GM21515 (cell line): ENCODE data around the gene TIPARP.

Experiments
- ATAC-seq: cut with Tn5 transposase; IDR thresholded peaks from one replicate; pipeline ENCODE4 v1.9.1; 2021; ENCODE audit not compliant: unreplicated experiment

TIPARP gene

DNA sequence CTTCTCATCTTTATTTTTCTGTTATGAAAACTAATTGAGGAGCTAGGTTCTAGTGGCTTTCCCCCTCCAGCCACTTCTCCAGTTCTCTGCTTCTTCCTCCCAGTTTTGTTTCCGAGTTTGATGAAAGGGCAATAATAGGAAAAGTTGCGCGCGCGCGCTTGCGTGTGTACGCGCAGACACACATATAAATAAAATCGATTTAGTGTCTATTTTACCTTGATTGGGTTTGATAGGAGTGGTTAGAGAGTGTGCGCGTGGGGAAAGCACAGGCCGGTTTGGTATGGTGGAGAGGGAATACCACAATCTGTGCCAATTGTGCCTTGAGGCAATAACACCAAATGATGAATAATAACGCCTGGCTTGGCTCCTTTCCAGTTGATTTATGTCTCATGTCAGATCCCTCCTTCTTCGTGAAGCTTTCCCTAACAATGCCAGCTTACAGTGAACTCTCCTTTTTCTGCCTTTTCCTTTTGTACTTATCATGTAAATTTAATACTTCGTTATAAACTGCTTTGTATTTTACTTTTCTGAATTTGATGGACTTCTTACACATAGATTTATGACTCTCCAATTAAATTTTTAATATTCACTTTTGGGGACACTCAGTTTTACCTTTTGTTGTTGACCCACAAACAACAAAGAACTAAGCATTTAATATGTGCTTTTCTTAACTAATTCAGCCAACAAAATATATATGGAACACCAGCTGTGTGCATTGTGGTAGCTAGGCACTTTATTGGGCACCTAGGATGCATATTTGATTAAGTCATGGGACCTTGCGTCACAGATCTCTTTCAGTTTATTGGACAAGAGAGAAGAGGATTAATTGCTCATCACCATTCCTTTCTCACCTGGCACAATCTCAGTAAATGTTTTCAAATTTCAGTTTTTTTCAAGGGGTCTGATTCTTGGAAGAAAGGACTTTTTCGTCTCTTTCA lies 1.7 kb downstream of the TIPARP start:
- ATAC-seq = no peak

DNA sequence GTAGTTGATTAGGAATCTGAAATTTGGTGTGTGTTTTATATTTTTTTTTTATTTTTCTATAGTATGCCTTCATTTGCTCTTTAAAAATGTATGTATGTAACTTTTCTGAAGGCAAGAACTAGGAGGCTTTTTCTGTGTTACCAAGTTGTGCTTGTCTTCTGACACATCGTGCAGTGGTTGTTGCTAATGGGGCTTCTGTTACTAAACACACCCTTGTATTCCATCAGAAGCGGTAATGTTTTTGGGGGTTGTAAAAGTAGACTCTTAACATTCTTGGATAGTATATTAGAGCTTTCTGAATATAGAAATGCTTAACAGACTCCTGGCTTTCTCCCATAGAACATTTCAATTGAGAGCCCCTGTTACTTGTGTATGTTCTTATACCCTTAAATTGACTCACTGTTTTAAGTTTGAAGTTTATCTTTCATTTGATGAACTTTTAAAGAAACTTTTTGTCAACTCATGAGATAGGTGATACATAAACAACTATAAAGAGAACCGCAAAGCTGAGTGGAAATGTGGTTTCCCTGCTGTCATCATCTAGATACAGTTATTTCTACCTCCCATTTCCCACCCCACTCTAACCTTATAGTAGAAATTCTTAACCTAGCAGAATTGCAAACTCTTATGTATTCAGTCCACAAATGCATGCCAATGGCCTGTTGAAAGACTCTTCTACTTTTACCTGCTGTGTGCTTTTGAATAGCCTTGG lies 2.5 kb downstream of the TIPARP start:
- no peak for ATAC-seq

DNA sequence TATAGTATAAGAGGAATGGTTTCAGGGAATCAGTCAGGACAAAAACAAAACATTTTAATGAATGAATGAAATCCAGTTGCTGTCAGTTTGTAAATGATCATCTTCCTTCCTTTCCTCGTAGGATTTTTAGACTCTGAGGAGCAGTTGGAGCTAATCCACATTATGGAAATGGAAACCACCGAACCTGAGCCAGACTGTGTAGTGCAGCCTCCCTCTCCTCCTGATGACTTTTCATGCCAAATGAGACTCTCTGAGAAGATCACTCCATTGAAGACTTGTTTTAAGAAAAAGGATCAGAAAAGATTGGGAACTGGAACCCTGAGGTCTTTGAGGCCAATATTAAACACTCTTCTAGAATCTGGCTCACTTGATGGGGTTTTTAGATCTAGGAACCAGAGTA lies 3.1 kb downstream of the TIPARP start:
- ATAC-seq = no peak

DNA sequence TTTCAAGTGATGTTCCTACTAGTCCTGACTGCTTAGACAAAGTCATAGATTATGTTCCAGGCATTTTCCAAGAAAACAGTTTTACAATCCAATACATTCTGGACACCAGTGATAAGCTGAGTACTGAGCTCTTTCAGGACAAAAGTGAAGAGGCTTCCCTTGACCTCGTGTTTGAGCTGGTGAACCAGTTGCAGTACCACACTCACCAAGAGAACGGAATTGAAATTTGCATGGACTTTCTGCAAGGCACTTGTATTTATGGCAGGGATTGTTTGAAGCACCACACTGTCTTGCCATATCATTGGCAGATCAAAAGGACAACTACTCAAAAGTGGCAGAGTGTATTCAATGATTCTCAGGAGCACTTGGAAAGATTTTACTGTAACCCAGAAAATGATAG lies 3.8 kb downstream of the TIPARP start:
- no peak for ATAC-seq

DNA sequence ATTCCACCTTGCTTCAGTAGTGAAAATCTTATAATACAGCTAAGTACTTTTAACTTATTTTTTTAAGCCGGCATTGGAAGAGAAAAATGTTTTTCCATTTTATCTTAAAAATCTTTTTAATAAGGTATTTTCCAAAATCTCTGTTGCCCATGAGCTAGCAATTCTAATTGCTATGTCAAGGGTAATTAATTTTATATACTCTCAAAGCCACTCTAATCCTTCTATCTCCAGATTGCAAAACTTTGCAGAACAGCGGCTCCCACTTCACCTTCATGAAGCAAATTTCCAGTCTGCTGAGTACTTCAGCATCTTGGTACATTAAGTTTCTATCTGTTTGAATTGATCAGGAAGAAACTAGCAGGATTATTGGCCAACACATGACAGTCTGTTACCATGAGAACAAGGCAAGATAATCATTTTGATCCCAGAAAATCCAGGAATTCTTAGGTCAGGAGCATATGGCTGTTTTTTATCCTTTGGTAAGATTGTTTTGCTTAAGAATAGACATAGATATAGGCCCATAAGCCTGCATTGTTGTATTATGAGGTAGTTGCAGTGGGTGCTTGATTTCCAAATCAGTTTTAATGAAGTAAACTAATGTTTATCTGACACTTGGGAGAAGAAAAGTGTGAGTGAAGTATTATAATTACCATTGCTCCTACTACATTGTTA lies 6.0 kb downstream of the TIPARP start:
- no peak for ATAC-seq

DNA sequence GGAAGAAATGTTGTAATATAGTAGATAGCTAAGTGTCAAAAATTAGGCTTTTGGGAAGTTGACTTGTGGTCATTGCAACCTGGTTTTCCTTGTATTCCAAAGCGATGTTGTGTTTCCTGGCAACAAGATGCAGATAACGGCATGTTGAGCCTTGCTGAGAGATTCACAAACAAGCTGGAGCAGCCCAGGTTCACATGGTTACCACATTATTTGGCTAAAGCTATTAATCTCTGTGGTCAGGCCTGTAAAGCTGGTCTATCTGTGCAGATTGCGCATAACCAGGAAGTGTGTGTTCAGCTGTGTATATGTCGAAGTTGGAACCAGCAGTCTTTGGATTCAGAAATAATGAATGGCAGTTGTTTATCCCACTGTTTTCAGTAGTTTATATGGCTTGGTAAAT lies 6.6 kb downstream of the TIPARP start:
- ATAC-seq = peak; percentile 64

DNA sequence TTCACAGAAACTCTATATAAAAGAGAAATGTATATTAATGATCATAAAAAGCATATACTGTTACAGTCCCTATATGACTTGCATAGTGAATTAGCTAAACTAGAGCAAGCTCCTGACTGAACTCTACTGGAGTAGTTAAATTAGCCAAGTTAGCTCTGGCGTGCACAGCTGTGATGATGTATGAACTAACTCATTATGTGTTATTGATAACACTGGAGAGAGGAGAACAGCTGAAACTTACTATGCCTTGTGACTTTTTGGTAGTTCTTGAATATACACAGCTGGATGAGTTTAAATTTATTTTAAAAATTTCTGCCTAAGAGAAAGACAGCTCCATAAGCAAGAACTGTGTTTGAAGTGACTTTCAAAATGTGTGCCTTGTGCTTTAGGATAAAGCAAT lies 8.1 kb downstream of the TIPARP start:
- no peak for ATAC-seq

DNA sequence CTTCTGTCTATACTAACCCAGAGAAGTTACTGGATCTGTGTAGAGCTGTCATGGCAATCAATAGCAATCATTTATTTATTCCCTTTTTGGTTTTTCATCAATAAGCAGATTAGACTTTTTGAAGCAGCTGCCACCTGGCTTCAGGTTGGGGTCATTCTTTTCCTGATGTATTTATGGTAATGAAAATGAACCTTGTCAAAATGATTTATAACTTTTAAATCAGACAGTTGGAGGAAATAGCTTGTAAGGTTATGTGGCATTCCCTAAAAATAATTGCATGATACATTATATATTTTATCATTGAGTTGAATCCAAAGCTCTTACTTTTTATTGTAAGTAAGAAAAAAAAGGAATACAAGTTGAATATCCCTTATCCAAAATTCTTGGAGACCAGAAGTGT lies 8.6 kb downstream of the TIPARP start:
- ATAC-seq = no peak

DNA sequence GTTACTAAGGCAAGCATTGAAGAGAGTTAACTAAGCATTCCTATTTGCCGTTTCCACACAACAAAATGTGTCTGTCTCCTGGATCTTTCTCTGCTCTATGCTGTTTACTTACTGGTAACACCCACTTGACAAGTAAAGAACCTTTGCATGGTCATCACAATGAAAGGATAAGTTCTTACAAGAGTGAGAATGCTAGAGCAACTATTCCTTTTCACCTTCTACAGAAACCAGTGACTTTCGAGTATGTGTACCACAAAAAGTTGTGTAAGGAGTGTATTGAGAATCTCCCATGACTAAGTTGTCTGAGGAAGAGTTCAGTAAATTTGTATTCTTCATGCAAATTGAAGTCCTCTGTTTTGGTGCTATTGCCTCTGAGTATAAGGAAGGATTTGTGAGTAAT lies 10.8 kb downstream of the TIPARP start:
- no peak for ATAC-seq

DNA sequence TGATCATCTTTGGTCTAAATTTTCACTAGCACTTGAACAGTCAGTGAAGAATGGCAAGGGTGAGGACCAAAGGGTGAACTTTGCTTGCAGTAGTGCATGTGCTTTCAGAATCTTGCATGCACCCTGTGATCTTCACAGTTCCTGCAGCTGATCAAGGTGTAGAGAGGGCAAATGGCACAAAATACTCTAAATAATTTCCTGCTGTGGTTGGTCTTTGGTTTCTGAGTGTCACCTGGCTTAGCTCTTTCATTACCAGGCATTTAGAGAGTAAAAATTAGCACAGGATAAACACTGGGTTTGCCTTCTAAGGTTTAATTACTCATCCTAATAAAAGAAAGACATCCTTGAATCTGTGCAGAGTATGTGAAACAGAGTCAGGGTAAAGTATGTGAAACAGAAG lies 11.4 kb downstream of the TIPARP start:
- ATAC-seq = peak; percentile 38

DNA sequence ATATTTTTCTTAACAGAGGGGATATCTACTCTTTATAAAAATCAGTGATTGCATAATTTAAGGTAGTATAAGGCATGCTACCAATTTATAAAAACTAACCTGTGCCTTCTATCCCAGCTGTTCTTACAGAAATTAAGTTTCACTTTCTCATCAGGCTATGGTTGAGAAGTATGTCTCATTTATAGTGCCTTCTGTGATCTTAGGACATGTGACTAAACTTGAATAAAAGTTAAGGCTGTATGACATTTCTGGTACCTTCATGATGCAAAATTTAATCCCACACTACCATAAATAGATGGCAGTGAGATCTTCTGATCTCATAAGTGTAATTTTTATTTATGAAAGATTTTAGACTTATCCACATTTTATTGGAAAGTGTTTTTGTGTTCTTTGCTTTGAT lies 12.6 kb downstream of the TIPARP start:
- ATAC-seq = peak; percentile 36

DNA sequence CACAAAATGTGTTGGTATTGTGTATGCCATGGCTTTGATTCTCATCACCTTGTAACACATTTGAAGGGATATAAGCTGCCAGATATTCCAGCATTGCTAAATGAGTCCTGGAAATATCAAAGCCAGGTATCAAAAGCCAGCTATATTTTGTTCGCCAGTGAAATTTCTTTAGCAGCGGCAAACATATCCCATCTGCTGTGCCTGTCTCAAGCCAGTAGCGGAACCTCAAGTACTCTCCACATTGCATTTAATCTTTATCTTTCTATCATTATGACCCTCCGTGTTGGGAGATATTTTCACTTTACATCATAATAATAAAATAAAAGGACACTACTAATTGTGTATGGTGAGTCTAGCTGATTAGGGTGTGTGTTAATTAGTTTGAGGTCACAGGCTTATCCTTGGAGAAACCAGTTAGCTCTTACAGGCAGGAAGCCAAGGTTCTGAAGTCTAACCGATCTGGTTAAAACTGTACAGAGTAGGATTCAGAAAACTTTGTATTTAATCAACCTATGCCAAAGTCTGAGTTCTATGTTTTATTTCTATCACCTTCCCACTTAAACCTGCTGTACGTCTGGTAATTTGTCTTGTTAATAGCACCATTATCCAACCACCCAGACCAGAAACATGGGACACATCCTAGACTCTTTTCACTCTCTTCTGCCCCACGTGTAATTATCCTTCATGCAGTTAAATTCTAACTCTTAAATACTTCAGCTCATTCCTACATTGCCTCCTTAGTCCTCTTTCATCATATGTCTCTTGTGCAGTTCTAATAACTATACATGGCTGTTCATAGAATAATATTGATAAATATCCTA lies 14.5 kb downstream of the TIPARP start:
- no peak for ATAC-seq

DNA sequence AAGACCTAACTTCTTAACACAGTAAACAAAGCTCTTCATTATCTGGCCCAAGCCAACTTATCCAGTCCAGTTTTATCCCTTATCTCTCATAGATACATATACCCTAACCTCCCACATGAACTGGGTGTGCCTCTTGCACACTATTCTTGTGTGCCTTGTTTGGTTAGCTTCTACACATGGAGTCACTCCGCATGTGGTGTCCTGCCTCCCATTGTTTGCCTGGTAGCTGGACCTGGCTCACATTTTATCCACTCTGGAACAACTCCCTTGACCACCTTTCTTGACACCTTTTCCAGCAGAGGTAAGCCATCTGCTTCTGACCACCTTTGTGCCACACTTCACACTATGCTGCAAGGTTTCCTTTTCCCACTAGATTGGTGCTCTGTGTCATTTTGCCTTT lies 15.2 kb downstream of the TIPARP start:
- ATAC-seq = no peak

DNA sequence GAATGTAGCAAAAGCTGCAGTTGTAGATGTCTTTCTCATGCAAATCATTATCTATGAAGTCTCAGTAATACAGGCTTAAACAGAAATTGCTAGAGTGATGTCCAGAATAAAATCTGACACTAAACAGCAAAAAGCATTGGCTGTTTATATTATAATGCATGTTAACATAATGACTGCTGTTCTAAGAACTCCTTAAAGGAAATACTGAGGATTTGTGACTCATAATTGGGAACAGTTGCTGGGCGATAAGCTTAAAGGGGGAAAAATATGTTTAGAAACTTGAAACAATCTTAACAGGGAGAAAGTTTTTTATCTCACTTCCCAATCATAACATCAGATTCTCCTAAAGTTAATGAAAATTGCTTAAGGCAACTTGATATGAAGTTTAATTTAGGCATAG lies 17.5 kb downstream of the TIPARP start:
- ATAC-seq = no peak

DNA sequence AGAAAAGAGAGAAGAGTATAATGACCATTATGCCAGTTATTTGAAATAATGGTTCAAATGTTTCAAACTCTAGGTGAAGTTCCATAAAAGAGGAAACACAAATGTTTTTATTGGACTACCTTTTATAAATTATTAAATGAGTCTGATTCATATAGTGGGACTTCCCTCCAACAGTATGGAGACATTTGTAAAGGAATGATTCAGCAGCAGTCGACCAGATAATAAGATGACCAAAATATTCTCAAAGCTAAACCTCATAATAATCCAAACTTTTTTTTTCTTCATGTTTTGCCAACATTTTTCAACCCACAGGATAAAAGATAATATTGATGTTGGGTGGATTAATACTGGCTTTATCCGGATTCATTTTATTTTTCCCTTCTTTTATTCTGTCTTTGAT lies 18.8 kb downstream of the TIPARP start:
- no peak for ATAC-seq

DNA sequence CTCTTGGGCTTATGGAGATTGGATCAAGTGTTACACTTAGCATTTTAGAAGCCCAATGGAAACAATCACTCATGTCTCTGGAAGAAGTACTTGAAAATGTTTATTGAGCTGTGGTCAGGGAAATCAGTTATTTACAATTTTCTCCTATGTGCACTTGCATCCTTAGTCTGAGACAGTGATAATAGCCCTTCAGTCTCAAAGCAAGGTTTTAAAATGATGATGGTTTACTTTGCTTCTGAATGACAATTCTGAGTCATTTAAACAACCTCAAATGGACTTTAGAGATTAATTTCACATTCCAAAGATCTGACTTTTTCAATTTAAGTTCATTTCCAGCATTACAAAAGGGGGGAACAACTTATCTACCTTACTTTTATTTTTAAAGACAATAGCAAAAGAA lies 20.1 kb downstream of the TIPARP start:
- no peak for ATAC-seq

DNA sequence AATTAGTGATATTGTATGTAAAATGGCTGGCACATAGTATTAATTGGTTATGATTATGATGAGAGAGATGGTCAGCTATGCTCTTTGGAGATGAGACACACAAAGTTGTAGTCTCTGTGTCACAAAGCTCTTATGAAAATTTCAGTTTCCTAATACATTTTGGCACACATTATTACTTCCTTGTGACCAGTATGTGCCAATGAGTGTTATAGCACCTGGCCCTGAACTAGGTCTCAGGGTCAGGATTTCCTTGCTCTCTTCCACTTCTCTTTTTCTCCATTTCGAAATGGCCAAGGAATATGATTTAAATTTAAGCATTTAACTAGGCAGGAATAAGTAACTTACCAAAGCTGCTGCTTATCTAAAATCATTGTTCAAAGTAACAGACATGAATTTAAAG lies 28.0 kb downstream of the TIPARP start:
- no peak for ATAC-seq

DNA sequence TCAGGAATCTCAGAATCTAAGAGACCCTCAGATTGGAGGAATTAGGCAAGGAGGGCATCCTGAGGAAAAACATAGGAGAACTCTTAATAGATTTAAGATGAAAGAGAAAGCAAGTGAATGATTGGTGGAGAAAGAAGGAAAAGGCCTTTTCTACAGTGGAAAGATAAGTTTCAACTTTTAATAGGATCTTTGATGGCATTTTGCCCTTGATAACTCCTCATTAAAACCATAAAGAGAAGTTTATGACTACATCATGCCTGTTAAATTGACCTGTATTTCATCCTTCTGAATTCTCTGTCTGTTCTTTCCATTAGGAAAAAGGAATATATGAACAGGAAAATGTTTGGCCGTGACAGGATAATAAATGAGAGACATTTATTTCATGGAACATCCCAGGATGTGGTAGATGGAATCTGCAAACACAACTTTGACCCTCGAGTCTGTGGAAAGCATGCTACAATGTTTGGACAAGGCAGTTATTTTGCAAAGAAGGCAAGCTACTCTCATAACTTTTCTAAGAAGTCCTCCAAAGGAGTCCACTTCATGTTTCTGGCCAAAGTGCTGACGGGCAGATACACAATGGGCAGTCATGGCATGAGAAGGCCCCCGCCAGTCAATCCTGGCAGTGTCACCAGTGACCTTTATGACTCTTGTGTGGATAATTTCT lies 30.1 kb downstream of the TIPARP start:
- no peak for ATAC-seq

DNA sequence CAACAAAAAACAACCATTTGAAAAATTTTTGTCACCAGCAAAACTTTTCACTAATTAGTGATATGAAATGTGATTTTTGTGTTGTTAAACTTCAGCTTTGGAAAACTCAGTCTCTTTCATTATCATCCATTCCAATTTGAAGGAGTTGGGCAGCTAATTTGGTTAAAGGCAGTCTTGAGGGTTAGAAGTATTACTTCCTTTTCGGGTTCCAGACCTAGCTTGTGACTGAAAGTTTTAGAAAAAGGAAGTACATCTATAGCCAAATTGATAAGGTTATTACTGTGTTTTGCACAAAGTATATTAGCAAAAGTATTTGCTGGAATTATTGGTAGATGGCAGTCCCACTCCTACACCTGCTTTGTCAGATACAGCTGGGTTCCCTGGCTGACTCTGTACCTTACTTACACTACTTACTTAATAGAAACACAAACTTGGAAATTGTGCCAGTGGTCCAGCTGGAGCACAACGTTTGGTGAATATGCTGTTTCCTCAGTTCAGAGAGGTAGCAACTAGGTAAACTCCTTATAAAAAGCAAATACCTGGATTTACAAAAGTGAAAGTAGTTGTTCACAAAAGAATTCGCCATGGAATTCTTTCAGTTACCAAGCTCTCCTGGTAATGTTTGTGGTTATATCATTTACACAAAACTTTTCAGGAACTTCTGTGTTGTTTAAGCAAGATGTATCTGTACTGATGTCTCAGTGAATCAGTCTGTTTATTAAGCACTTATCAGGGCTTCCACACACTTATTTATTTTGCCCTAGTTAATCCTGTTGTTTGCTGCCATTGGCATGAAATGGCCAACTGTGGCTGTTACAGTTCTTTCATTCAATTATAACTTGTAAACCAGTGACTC lies 31.6 kb downstream of the TIPARP start:
- peak; percentile 78 for ATAC-seq

DNA sequence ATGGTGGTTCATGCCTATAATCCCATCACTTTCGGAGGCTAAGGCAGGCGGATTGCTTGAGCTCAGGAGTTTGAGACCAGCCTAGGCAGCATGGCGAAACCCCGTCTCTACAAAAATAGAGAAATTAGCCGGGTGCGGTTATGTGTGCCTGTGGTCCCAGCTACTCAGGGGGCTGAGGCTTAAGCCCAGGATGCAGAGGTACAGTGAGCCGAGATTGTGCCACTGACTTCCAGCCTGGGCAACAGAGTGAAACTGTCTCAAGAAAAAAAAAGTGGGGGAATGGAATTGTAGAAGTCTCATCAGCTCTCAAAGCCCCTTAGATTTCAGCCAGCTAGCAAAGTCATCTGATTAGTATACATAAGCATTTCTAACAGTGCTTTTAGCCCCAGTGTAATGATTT lies 33.2 kb downstream of the TIPARP start:
- no peak for ATAC-seq
